NCI-H187 treated with DMSO at 0.1 percent for 48 hours (cell line): ENCODE results near the gene ZSCAN5A.
"Not testable (repeated sequence)": the region's sequence is repeated elsewhere in the genome, so short reads cannot be mapped to it uniquely, and the experiment has no call there.

Experiments used
- DNase-seq: peaks from one replicate; lab custom pipeline; 2025; lab: John Stamatoyannopoulos, UW

Gene ZSCAN5A

GRCh38 chr19:56207581-56207980 lies 107.1 kb downstream of the ZSCAN5A start:
- DNase-seq: not testable (repeated sequence)

- no peak for DNase-seq
Measured at GRCh38 chr19:56201973-56202372, 112.7 kb downstream of the ZSCAN5A start, which contains the start of gene ZSCAN5C. ZSCAN5C (plus strand) TSS chr19:56202273; CDS start chr19:56205914, 3,641 bp downstream.

GRCh38 chr19:56199687-56200086 lies 115.0 kb downstream of the ZSCAN5A start:
- no peak for DNase-seq

GRCh38 chr19:56197646-56198045 lies 117.0 kb downstream of the ZSCAN5A start, which contains the start of gene ZSCAN5B:
ZSCAN5B (minus strand) TSS chr19:56197783; CDS start chr19:56193052, 4,731 bp downstream.
- not testable (repeated sequence) for DNase-seq

- no peak for DNase-seq
Measured at GRCh38 chr19:56193981-56194640, 120.5 kb downstream of the ZSCAN5A start.

- DNase-seq: no peak
Measured at GRCh38 chr19:56191711-56192110, 122.9 kb downstream of the ZSCAN5A start.

- no peak for DNase-seq
Measured at GRCh38 chr19:56191115-56191514, 123.5 kb downstream of the ZSCAN5A start.

- no peak for DNase-seq
Measured at GRCh38 chr19:56189785-56190184, 124.9 kb downstream of the ZSCAN5A start.

- no peak for DNase-seq
Measured at GRCh38 chr19:56177564-56178243, 136.9 kb downstream of the ZSCAN5A start.

GRCh38 chr19:56176881-56177280 lies 137.8 kb downstream of the ZSCAN5A start:
- no peak for DNase-seq

- DNase-seq: not testable (repeated sequence)
Measured at GRCh38 chr19:56176310-56176709, 138.3 kb downstream of the ZSCAN5A start.

GRCh38 chr19:56175861-56176307 lies 138.8 kb downstream of the ZSCAN5A start, which contains the start of gene GALP:
GALP (plus strand) TSS chr19:56176008; CDS start chr19:56177109, 1,101 bp downstream.
- DNase-seq: not testable (repeated sequence)

GRCh38 chr19:56174550-56174949 lies 140.1 kb downstream of the ZSCAN5A start:
- no peak for DNase-seq

GRCh38 chr19:56174086-56174485 lies 140.6 kb downstream of the ZSCAN5A start:
- DNase-seq: no peak
